A673 (cell line): Measurements from ENCODE around the gene CYP4F11.

ENCODE experiments used
- CTCF ChIP-seq: fragments of 300-800, 200-600 bp; sonication (generic); conservative IDR thresholded peaks from 2 replicates; pipeline ENCODE4 v1.5.1; 2017; ENCODE audit warnings: low read depth, mild to moderate bottlenecking, antibody characterized with exemption, low read length, moderate library complexity, mixed read lengths
- EZH2 ChIP-seq: fragments of 200-600 bp; sonication (generic); IDR thresholded peaks from 2 replicates; pipeline ENCODE4 v1.6.1; 2017; ENCODE audit warnings: borderline replicate concordance, low read depth, mild to moderate bottlenecking, mixed read lengths, antibody characterized with exemption, low read length; ENCODE audit not compliant: poor library complexity, severe bottlenecking

GRCh38 chr19:15894359-15894758 is 40.0 kb downstream of the CYP4F11 start:
- TF ChIP-seq EZH2 = no peak
- no peak for TF ChIP-seq CTCF
